ENCODE data around the gene BUD13. TPM values are rescaled to one million over a fixed set of nuclear protein-coding genes. Genes with fewer than 3 reads are reported as not detected.

Gene BUD13
- total and polyA plus RNA-seq, 2 experiments from 2014 or later = 17.0 to 24.8 TPM

DNA sequence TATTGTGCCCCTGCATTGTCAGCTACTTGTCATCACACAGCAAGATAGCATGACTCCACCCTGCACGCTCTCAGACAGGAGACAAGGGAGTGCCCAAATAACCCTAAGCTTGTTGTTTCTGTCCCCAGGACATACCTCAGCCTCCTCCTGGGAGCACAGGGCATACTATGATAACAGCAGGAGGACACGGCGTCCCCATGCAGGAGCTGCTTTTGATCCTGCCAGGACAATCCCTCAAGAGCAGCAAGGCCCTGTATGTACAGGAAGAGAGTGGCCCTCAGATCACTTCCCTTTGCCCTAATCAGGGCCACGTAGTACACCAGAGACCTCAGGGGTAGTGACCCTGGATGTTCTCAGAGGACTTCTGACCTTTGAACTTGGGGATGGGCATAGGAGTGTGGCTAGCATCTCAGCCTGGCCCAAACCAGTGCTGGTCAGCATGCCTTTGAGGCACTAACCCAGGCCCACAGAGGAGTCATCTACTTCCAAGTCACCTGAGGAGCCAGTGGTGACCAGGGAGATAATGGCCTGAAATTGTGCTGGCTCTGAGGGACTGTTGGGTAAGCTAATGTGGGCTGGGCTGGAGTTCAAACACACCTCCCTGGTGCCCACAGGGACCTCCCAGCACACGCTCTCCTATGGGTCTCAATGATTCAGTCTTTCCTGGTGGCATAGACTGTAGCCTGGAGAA, 41.1 kb upstream of the BUD13 start:
- no peak overlapping the region for H3K27ac ChIP-seq (ENCODE audit: low read depth)
- no peaks in the 10 kb centered on the region for H4K20me1 ChIP-seq (replicated peaks; ENCODE audit: insufficient read depth)
- Mint-ChIP-seq H3K4me3 (no peak overlapping the region), H3K27me3 (ENCODE audit: insufficient read depth, low read depth, poor library complexity) (peaks cover 6% of the 10 kb centered on the region), H3K36me3 (ENCODE audit: low read depth) (no peaks in the 10 kb centered on the region), H3K27ac (no peak overlapping the region), H3K4me1 (no peaks in the 10 kb centered on the region), H3K9me3 (no peaks in the 10 kb centered on the region)
- H3K79me2 ChIP-seq (replicated peaks; ENCODE audit: insufficient read depth) = no peaks in the 10 kb centered on the region
- H3F3A ChIP-seq (replicated peaks; ENCODE audit: low read depth) = no peaks in the 10 kb centered on the region
- no peaks in the 10 kb centered on the region for H3K27me3 ChIP-seq (ENCODE audit: insufficient read depth)
- H2AFZ ChIP-seq = no peak overlapping the region
- DNase-seq (ENCODE audit: low spot score) = no peak
- no peaks in the 10 kb centered on the region for H3K36me3 ChIP-seq (ENCODE audit: insufficient read depth)
- no peak overlapping the region for H3K4me2 ChIP-seq
- 0 out of 2 replicates have a peak, but pooled peaks cover 2% of the 10 kb centered on the region for H3K9me2 ChIP-seq (ENCODE audit: insufficient read depth)
- no peak for ATAC-seq
- H3K4me1 ChIP-seq (ENCODE audit: insufficient read depth) = no peaks in the 10 kb centered on the region
- TF ChIP-seq CREB1 (CRISPR knock-in tag; IDR thresholded peaks at IDR 0.05; ENCODE audit: low read depth) (no peak), NANOG (IDR thresholded peaks at IDR 0.05; ENCODE audit: borderline replicate concordance) (no peak), EZH2 (IDR thresholded peaks at IDR 0.05; ENCODE audit: low read depth, unreplicated experiment) (no peak), STAT1 (IDR thresholded peaks at IDR 0.05; ENCODE audit: unreplicated experiment) (no peak), EZH2phosphoT487 (IDR thresholded peaks at IDR 0.05; ENCODE audit: unreplicated experiment) (no peak), POLR2AphosphoS5 (IDR thresholded peaks at IDR 0.05; ENCODE audit: low read depth) (no peak)
- TF ChIP-seq, protein P1, sequence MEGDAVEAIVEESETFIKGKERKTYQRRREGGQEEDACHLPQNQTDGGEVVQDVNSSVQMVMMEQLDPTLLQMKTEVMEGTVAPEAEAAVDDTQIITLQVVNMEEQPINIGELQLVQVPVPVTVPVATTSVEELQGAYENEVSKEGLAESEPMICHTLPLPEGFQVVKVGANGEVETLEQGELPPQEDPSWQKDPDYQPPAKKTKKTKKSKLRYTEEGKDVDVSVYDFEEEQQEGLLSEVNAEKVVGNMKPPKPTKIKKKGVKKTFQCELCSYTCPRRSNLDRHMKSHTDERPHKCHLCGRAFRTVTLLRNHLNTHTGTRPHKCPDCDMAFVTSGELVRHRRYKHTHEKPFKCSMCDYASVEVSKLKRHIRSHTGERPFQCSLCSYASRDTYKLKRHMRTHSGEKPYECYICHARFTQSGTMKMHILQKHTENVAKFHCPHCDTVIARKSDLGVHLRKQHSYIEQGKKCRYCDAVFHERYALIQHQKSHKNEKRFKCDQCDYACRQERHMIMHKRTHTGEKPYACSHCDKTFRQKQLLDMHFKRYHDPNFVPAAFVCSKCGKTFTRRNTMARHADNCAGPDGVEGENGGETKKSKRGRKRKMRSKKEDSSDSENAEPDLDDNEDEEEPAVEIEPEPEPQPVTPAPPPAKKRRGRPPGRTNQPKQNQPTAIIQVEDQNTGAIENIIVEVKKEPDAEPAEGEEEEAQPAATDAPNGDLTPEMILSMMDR (conservative IDR thresholded peaks at IDR 0.05; ENCODE audit: low read depth in 2 of 2) = no peak
- TF ChIP-seq, protein P2, sequence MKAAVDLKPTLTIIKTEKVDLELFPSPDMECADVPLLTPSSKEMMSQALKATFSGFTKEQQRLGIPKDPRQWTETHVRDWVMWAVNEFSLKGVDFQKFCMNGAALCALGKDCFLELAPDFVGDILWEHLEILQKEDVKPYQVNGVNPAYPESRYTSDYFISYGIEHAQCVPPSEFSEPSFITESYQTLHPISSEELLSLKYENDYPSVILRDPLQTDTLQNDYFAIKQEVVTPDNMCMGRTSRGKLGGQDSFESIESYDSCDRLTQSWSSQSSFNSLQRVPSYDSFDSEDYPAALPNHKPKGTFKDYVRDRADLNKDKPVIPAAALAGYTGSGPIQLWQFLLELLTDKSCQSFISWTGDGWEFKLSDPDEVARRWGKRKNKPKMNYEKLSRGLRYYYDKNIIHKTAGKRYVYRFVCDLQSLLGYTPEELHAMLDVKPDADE (IDR thresholded peaks at IDR 0.05) = no peak
- H3K4me3 ChIP-seq = no peak overlapping the region

DNA sequence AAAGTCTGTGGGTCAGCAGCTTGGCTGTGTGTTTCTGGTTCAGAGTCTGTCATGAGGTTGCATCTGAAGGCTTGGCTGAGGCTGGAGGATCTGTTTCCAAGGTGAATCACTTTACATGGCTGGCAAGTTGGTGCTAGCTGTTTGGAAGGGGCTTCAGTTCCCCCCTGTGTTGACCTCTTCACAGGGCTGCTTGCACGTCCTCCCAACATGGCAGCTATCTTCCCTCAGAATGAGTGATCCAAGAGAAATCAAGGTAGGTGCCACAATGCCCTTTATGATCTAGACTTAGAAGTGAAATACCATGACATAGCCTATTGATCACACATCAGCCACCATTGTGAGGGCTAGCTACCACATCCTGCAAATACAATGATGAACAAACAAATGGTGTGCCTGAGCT, 40.4 kb upstream of the BUD13 start:
- H3K4me1 ChIP-seq (ENCODE audit: insufficient read depth) = no peaks in the 10 kb centered on the region
- H3F3A ChIP-seq (replicated peaks; ENCODE audit: low read depth) = no peaks in the 10 kb centered on the region
- no peak overlapping the region for H3K4me2 ChIP-seq
- H3K4me3 ChIP-seq = no peak overlapping the region
- no peaks in the 10 kb centered on the region for H3K36me3 ChIP-seq (ENCODE audit: insufficient read depth)
- no peaks in the 10 kb centered on the region for H3K79me2 ChIP-seq (replicated peaks; ENCODE audit: insufficient read depth)
- H3K9me2 ChIP-seq (ENCODE audit: insufficient read depth) = no peaks in the 10 kb centered on the region
- Mint-ChIP-seq H3K4me1 (no peaks in the 10 kb centered on the region), H3K36me3 (ENCODE audit: low read depth) (no peaks in the 10 kb centered on the region), H3K4me3 (no peak overlapping the region), H3K27ac (no peak overlapping the region), H3K27me3 (ENCODE audit: insufficient read depth, low read depth, poor library complexity) (peaks cover 6% of the 10 kb centered on the region), H3K9me3 (no peaks in the 10 kb centered on the region)
- no peak overlapping the region for H3K27ac ChIP-seq (ENCODE audit: low read depth)
- ATAC-seq (no peak), DNase-seq (ENCODE audit: low spot score) (no peak)
- H2AFZ ChIP-seq = no peak overlapping the region
- H3K27me3 ChIP-seq (ENCODE audit: insufficient read depth) = no peaks in the 10 kb centered on the region
- no peaks in the 10 kb centered on the region for H4K20me1 ChIP-seq (replicated peaks; ENCODE audit: insufficient read depth)
- no peak for TF ChIP-seq JUNB (IDR thresholded peaks at IDR 0.05; ENCODE audit: unreplicated experiment)
- TF ChIP-seq, protein P2 (IDR thresholded peaks at IDR 0.05) = no peak
- TF ChIP-seq ZNF331 (CRISPR knock-in tag; IDR thresholded peaks at IDR 0.05; ENCODE audit: low read depth) = no peak
- no peak for TF ChIP-seq CREB1 (CRISPR knock-in tag; IDR thresholded peaks at IDR 0.05; ENCODE audit: low read depth)
- TF ChIP-seq EZH2phosphoT487 (IDR thresholded peaks at IDR 0.05; ENCODE audit: unreplicated experiment) = no peak
- TF ChIP-seq POLR2AphosphoS5 (IDR thresholded peaks at IDR 0.05; ENCODE audit: low read depth) = no peak
- TF ChIP-seq, protein P3, sequence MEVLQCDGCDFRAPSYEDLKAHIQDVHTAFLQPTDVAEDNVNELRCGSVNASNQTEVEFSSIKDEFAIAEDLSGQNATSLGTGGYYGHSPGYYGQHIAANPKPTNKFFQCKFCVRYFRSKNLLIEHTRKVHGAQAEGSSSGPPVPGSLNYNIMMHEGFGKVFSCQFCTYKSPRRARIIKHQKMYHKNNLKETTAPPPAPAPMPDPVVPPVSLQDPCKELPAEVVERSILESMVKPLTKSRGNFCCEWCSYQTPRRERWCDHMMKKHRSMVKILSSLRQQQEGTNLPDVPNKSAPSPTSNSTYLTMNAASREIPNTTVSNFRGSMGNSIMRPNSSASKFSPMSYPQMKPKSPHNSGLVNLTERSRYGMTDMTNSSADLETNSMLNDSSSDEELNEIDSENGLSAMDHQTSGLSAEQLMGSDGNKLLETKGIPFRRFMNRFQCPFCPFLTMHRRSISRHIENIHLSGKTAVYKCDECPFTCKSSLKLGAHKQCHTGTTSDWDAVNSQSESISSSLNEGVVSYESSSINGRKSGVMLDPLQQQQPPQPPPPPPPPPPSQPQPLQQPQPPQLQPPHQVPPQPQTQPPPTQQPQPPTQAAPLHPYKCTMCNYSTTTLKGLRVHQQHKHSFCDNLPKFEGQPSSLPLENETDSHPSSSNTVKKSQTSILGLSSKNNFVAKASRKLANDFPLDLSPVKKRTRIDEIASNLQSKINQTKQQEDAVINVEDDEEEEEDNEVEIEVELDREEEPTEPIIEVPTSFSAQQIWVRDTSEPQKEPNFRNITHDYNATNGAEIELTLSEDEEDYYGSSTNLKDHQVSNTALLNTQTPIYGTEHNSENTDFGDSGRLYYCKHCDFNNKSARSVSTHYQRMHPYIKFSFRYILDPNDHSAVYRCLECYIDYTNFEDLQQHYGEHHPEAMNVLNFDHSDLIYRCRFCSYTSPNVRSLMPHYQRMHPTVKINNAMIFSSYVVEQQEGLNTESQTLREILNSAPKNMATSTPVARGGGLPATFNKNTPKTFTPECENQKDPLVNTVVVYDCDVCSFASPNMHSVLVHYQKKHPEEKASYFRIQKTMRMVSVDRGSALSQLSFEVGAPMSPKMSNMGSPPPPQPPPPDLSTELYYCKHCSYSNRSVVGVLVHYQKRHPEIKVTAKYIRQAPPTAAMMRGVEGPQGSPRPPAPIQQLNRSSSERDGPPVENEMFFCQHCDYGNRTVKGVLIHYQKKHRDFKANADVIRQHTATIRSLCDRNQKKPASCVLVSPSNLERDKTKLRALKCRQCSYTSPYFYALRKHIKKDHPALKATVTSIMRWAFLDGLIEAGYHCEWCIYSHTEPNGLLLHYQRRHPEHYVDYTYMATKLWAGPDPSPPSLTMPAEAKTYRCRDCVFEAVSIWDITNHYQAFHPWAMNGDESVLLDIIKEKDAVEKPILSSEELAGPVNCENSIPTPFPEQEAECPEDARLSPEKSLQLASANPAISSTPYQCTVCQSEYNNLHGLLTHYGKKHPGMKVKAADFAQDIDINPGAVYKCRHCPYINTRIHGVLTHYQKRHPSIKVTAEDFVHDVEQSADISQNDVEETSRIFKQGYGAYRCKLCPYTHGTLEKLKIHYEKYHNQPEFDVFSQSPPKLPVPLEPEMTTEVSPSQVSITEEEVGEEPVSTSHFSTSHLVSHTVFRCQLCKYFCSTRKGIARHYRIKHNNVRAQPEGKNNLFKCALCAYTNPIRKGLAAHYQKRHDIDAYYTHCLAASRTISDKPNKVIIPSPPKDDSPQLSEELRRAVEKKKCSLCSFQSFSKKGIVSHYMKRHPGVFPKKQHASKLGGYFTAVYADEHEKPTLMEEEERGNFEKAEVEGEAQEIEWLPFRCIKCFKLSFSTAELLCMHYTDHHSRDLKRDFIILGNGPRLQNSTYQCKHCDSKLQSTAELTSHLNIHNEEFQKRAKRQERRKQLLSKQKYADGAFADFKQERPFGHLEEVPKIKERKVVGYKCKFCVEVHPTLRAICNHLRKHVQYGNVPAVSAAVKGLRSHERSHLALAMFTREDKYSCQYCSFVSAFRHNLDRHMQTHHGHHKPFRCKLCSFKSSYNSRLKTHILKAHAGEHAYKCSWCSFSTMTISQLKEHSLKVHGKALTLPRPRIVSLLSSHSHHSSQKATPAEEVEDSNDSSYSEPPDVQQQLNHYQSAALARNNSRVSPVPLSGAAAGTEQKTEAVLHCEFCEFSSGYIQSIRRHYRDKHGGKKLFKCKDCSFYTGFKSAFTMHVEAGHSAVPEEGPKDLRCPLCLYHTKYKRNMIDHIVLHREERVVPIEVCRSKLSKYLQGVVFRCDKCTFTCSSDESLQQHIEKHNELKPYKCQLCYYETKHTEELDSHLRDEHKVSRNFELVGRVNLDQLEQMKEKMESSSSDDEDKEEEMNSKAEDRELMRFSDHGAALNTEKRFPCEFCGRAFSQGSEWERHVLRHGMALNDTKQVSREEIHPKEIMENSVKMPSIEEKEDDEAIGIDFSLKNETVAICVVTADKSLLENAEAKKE (CRISPR knock-in tag; IDR thresholded peaks at IDR 0.05) = no peak
